Tibial nerve (tissue), 3 donors: ENCODE measurements around the gene TNKS2.

Source experiments
- CTCF ChIP-seq, 5 experiments: fragments of 200-600 bp in 3 of 5; fragments of 450-650 bp in 2 of 5; sonication (generic) in 3 of 5; IDR thresholded peaks; one replicate each; pipeline ENCODE4 v1.5.1; 2016 to 2019; ENCODE audit warnings: antibody characterized with exemption in 5 of 5, mild to moderate bottlenecking in 3 of 5, moderate library complexity in 2 of 5
- POLR2A ChIP-seq, 2 donors: fragments of 450-650 bp; IDR thresholded peaks; one replicate each; pipeline ENCODE4 v1.6.1; 2017; ENCODE audit warnings: antibody characterized with exemption in 2 of 2, mild to moderate bottlenecking in 2 of 2, moderate library complexity in 2 of 2

GRCh38 chr10:91782539-91782938 is 15.7 kb upstream of the TNKS2 start:
- no peak for TF ChIP-seq CTCF (IDR thresholded peaks at IDR 0.05)
- no peak for TF ChIP-seq POLR2A (IDR thresholded peaks at IDR 0.05)
